HG02588 (cell line): ENCODE results near the gene ABAT.
"Not testable (repeated sequence)": the region's sequence is repeated elsewhere in the genome, so short reads cannot be mapped to it uniquely, and the experiment has no call there.

Source experiments
- ATAC-seq: cut with Tn5 transposase; IDR thresholded peaks from one replicate; pipeline ENCODE4 v1.9.1; 2021; ENCODE audit warnings: mild to moderate bottlenecking, moderate library complexity; ENCODE audit not compliant: unreplicated experiment

The ABAT gene

GRCh38 chr16:8739151-8739550 lies 64.7 kb downstream of the ABAT start:
- ATAC-seq = no peak

- no peak for ATAC-seq
These were observed 65.7 kb downstream of the ABAT start for GRCh38 chr16:8739989-8740704.

GRCh38 chr16:8740775-8741355 lies 66.4 kb downstream of the ABAT start:
- no peak for ATAC-seq

- no peak for ATAC-seq
These were observed 67.2 kb downstream of the ABAT start for GRCh38 chr16:8741636-8742035.

GRCh38 chr16:8742068-8742467 lies 67.7 kb downstream of the ABAT start:
- no peak for ATAC-seq

GRCh38 chr16:8748944-8749343 lies 74.5 kb downstream of the ABAT start:
- ATAC-seq = not testable (repeated sequence)

GRCh38 chr16:8751481-8752311 lies 77.3 kb downstream of the ABAT start:
- no peak for ATAC-seq

GRCh38 chr16:8752706-8753105 lies 78.3 kb downstream of the ABAT start:
- ATAC-seq = no peak

- ATAC-seq = no peak
These were observed 79.1 kb downstream of the ABAT start for GRCh38 chr16:8753416-8754054.

GRCh38 chr16:8756755-8757154 lies 82.3 kb downstream of the ABAT start:
- ATAC-seq = no peak

- ATAC-seq = no peak
These were observed 83.6 kb downstream of the ABAT start for GRCh38 chr16:8758022-8758421.

GRCh38 chr16:8760021-8760420 lies 85.6 kb downstream of the ABAT start:
- ATAC-seq = no peak

- ATAC-seq = no peak
These were observed 86.7 kb downstream of the ABAT start for GRCh38 chr16:8761078-8761477.

GRCh38 chr16:8762254-8762653 lies 87.8 kb downstream of the ABAT start:
- ATAC-seq = no peak

- no peak for ATAC-seq
These were observed 88.7 kb downstream of the ABAT start for GRCh38 chr16:8763083-8763482.

GRCh38 chr16:8763899-8764298 lies 89.5 kb downstream of the ABAT start:
- no peak for ATAC-seq

GRCh38 chr16:8764525-8765250 lies 90.3 kb downstream of the ABAT start:
- no peak for ATAC-seq

GRCh38 chr16:8767176-8767575 lies 92.8 kb downstream of the ABAT start:
- no peak for ATAC-seq

- no peak for ATAC-seq
These were observed 93.9 kb downstream of the ABAT start for GRCh38 chr16:8768283-8768682.

GRCh38 chr16:8768692-8769091 lies 94.3 kb downstream of the ABAT start:
- no peak for ATAC-seq

- ATAC-seq = no peak
These were observed 99.1 kb downstream of the ABAT start for GRCh38 chr16:8773537-8773936.
